ENCODE results near the gene RALGPS1. TPM values are rescaled to one million over a fixed set of nuclear protein-coding genes. Genes with fewer than 3 reads are reported as not detected.

RALGPS1 gene
- total RNA-seq, 2 experiments from 2014 or later, result 14.1 to 14.4 TPM

DNA sequence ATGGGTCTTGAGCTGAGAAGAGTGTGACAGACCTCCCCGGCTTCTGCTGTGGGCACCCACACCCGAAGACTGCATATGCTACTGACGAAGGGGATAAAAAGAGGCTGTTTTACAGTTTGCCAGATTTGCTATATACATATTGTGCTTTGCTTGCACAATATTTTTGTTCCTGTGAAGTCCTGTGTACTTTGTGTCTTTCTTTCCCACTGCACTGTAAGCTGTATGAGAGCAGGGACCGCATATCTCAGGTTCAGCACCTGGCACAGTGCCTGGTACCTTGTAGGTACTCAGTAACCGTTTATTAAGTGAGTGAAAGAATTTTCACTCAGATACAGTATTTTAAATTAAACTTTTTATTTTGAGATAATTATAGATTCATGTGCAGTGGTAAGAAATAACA lies 341.7 kb downstream of the RALGPS1 start:
- no peaks in the 10 kb centered on the region for H3K9me3 ChIP-seq (ENCODE audit: low read length)
- H3K36me3 ChIP-seq (ENCODE audit: insufficient read depth, low read length), result no peaks in the 10 kb centered on the region
- no peak overlapping the region for H3K4me2 ChIP-seq (ENCODE audit: low read length)
- TF ChIP-seq, protein P1, sequence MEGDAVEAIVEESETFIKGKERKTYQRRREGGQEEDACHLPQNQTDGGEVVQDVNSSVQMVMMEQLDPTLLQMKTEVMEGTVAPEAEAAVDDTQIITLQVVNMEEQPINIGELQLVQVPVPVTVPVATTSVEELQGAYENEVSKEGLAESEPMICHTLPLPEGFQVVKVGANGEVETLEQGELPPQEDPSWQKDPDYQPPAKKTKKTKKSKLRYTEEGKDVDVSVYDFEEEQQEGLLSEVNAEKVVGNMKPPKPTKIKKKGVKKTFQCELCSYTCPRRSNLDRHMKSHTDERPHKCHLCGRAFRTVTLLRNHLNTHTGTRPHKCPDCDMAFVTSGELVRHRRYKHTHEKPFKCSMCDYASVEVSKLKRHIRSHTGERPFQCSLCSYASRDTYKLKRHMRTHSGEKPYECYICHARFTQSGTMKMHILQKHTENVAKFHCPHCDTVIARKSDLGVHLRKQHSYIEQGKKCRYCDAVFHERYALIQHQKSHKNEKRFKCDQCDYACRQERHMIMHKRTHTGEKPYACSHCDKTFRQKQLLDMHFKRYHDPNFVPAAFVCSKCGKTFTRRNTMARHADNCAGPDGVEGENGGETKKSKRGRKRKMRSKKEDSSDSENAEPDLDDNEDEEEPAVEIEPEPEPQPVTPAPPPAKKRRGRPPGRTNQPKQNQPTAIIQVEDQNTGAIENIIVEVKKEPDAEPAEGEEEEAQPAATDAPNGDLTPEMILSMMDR (conservative IDR thresholded peaks at IDR 0.05; ENCODE audit: low read length), result no peak
- TF ChIP-seq EZH2phosphoT487 (IDR thresholded peaks at IDR 0.05; ENCODE audit: borderline replicate concordance, low read depth, low read length), result no peak
- no peaks in the 10 kb centered on the region for H3K9me2 ChIP-seq (ENCODE audit: insufficient read depth, low read length)
- no peaks in the 10 kb centered on the region for H3K4me1 ChIP-seq (ENCODE audit: insufficient read depth, low read length, poor library complexity, severe bottlenecking)
- BruUV-seq (replicated peaks), result no TSS peak
- CTCF ChIA-PET (ENCODE audit: unreplicated experiment), result no interaction called here
- no peak overlapping the region for H3K27ac ChIP-seq (ENCODE audit: low read depth, low read length, poor library complexity, severe bottlenecking)
- POLR2A ChIA-PET, result no interaction called here
- H3K79me2 ChIP-seq (ENCODE audit: insufficient read depth, low read depth, low read length), result no peaks in the 10 kb centered on the region
- no peak overlapping the region for H3K4me3 ChIP-seq (ENCODE audit: low read depth, low read length, poor library complexity, severe bottlenecking)
- H4K20me1 ChIP-seq (ENCODE audit: insufficient read depth, low read length), result no peaks in the 10 kb centered on the region
- no peak overlapping the region for H2AFZ ChIP-seq (ENCODE audit: low read length)
- intact Hi-C loops (cut with micrococcal nuclease; ENCODE audit: unreplicated experiment), result no loop called here
- DNase-seq (ENCODE audit: low spot score), result no peak

DNA sequence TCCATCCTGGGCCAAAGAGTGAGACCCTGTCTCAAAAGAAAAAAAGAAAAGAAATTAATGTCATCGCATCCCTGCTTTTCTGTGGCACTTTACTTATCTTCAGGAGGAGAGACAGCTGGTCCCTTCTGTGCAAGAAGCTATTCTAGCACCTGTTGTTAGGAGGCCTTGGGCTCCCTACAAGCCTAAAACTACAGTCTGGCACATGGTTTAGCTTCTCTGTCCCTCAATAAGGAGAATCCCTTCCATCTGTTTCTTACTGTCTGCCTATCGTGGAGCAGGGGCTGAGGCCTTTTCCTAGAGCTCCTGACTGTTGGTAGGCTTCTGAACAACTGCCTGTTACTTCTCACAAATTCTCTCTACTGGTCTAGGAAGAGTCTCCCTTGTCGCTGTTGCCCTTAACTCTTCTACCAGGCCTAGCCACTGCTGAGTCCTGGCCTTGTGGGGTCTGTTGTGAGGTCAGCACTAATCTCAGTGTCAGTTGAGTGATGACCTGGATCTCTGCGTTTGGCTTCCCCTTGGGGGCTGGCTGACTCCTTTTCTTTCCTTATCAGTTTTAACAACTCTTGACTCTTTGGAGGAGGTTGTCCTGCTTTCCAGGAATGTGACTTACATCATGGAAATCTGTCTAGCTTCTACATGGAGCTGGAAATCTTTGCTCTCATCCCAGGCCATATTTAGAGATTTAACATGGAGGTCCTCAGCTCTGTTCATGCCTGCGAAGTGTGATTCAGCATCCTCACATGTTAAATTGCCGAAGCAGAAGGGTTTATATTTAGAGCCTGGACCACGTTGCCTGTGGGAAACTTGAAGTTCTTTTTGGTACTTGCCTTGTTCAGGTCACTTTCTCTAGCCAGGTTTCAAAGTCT lies 344.3 kb downstream of the RALGPS1 start:
- H3K36me3 ChIP-seq (ENCODE audit: insufficient read depth, low read length), result no peaks in the 10 kb centered on the region
- POLR2A ChIA-PET, result interaction anchor here (1.1 kb wide), 1 partner anchor 18 kb away, joined by 3 read pairs; no protein-coding TSS in a partner anchor
- CTCF ChIA-PET (ENCODE audit: unreplicated experiment), result no interaction called here
- H3K27ac ChIP-seq (ENCODE audit: low read depth, low read length, poor library complexity, severe bottlenecking), result no peak overlapping the region
- no peaks in the 10 kb centered on the region for H3K9me3 ChIP-seq (ENCODE audit: low read length)
- intact Hi-C loops (cut with micrococcal nuclease; ENCODE audit: unreplicated experiment), result no loop called here
- H4K20me1 ChIP-seq (ENCODE audit: insufficient read depth, low read length), result no peaks in the 10 kb centered on the region
- no peak overlapping the region for H3K4me2 ChIP-seq (ENCODE audit: low read length)
- no peak for DNase-seq (ENCODE audit: low spot score)
- no peaks in the 10 kb centered on the region for H3K9me2 ChIP-seq (ENCODE audit: insufficient read depth, low read length)
- no peaks in the 10 kb centered on the region for H3K79me2 ChIP-seq (ENCODE audit: insufficient read depth, low read depth, low read length)
- H3K4me1 ChIP-seq (ENCODE audit: insufficient read depth, low read length, poor library complexity, severe bottlenecking), result no peaks in the 10 kb centered on the region
- H3K4me3 ChIP-seq (ENCODE audit: low read depth, low read length, poor library complexity, severe bottlenecking), result no peak overlapping the region
- BruUV-seq (replicated peaks), result no TSS peak
- no peak for TF ChIP-seq EZH2phosphoT487 (IDR thresholded peaks at IDR 0.05; ENCODE audit: borderline replicate concordance, low read depth, low read length)
- TF ChIP-seq, protein P1 (conservative IDR thresholded peaks at IDR 0.05; ENCODE audit: low read length), result no peak
- no peak overlapping the region for H2AFZ ChIP-seq (ENCODE audit: low read length)

DNA sequence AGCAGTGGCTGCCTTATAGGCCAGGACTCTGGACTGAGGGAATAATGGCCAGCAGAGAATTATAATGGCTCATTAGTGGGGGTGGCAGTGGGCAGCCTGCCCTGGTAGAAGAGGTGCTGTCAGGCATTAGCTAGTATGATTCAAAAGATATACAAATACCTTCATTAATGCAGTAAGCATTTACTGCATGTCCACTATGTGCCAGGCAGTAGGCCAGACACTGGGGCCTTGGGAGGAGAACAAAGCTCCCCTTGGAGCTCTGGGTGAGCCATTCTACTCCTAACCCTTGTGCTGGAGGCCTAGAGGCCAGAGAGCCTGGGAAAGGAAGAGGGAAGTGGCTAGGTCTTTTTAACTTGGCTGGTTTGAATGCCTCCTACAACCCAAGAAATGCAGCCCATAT lies 348.0 kb downstream of the RALGPS1 start:
- DNase-seq (ENCODE audit: low spot score), result no peak
- no peak overlapping the region for H3K27ac ChIP-seq (ENCODE audit: low read depth, low read length, poor library complexity, severe bottlenecking)
- no peak overlapping the region for H3K4me2 ChIP-seq (ENCODE audit: low read length)
- H3K4me3 ChIP-seq (ENCODE audit: low read depth, low read length, poor library complexity, severe bottlenecking), result no peak overlapping the region
- ChIA-PET POLR2A (no interaction called here), CTCF (ENCODE audit: unreplicated experiment) (no interaction called here)
- no peaks in the 10 kb centered on the region for H3K36me3 ChIP-seq (ENCODE audit: insufficient read depth, low read length)
- no peaks in the 10 kb centered on the region for H3K79me2 ChIP-seq (ENCODE audit: insufficient read depth, low read depth, low read length)
- H4K20me1 ChIP-seq (ENCODE audit: insufficient read depth, low read length), result no peaks in the 10 kb centered on the region
- no peak overlapping the region for H2AFZ ChIP-seq (ENCODE audit: low read length)
- intact Hi-C loops (cut with micrococcal nuclease; ENCODE audit: unreplicated experiment), result no loop called here
- no peaks in the 10 kb centered on the region for H3K9me2 ChIP-seq (ENCODE audit: insufficient read depth, low read length)
- TF ChIP-seq, protein P1 (conservative IDR thresholded peaks at IDR 0.05; ENCODE audit: low read length), result no peak
- TF ChIP-seq EZH2phosphoT487 (IDR thresholded peaks at IDR 0.05; ENCODE audit: borderline replicate concordance, low read depth, low read length), result no peak
- H3K9me3 ChIP-seq (ENCODE audit: low read length), result no peaks in the 10 kb centered on the region
- H3K4me1 ChIP-seq (ENCODE audit: insufficient read depth, low read length, poor library complexity, severe bottlenecking), result no peaks in the 10 kb centered on the region
- no TSS peak for BruUV-seq (replicated peaks)

Data from OCI-LY7 (cell line).